DOHH2 (cell line): ENCODE data around the gene TM2D3.

Experiments used
- H3F3A ChIP-seq: fragments of 200-600 bp; sonication (generic), shearing (Covaris generic); 2 replicates; pipeline ENCODE4 v1.6.0; 2016; ENCODE audit warnings: antibody characterized with exemption, mild to moderate bottlenecking; ENCODE audit not compliant: control insufficient read depth, insufficient read depth
- H3K27ac ChIP-seq: fragments of 200-600 bp; sonication (generic); 2 replicates; pipeline ENCODE4 v1.5.1; 2014; ENCODE audit warnings: low read depth, mild to moderate bottlenecking, low read length, moderate library complexity
- H3K27me3 ChIP-seq: fragments of 200-600 bp; sonication (generic); 2 replicates; pipeline ENCODE4 v1.6.1; 2014; ENCODE audit warnings: mild to moderate bottlenecking, low read length, mixed read lengths; ENCODE audit not compliant: control insufficient read depth
- H3K36me3 ChIP-seq: fragments of 200-600 bp; sonication (generic); 2 replicates; pipeline ENCODE4 v1.6.1; 2014; ENCODE audit warnings: mild to moderate bottlenecking, low read length, moderate library complexity, mixed read lengths; ENCODE audit not compliant: control insufficient read depth
- H3K4me1 ChIP-seq: fragments of 200-600 bp; sonication (generic); 2 replicates; pipeline ENCODE4 v1.6.1; 2014; ENCODE audit warnings: mild to moderate bottlenecking, low read length, mixed read lengths; ENCODE audit not compliant: control insufficient read depth
- H3K4me2 ChIP-seq: fragments of 200-600 bp; sonication (generic); 2 replicates; pipeline ENCODE4 v1.6.0; 2014; ENCODE audit warnings: mild to moderate bottlenecking, low read length, moderate library complexity
- H3K4me3 ChIP-seq: fragments of 200-600 bp; sonication (generic); 2 replicates; pipeline ENCODE4 v1.5.1; 2014; ENCODE audit warnings: mild to moderate bottlenecking, low read length, mixed read lengths
- H3K79me2 ChIP-seq: fragments of 200-600 bp; sonication (generic); 2 replicates; pipeline ENCODE4 v1.6.1; 2014; ENCODE audit warnings: mild to moderate bottlenecking, low read length, mixed read lengths; ENCODE audit not compliant: control insufficient read depth
- H3K9me2 ChIP-seq: fragments of 200-600 bp; sonication (generic); replicated peaks from 2 replicates; pipeline ENCODE4 v1.6.1; 2014; ENCODE audit warnings: mild to moderate bottlenecking, low read length, mixed read lengths; ENCODE audit not compliant: control insufficient read depth
- H3K9me3 ChIP-seq: fragments of 200-600 bp; sonication (generic); 2 replicates; pipeline ENCODE4 v1.6.1; 2014; ENCODE audit warnings: antibody characterized with exemption, low read length, mixed read lengths; ENCODE audit not compliant: control insufficient read depth, insufficient read depth
- H4K20me1 ChIP-seq: fragments of 200-600 bp; sonication (generic); 2 replicates; pipeline ENCODE4 v1.6.0; 2014; ENCODE audit warnings: low read depth, mild to moderate bottlenecking, antibody characterized with exemption, low read length, moderate library complexity; ENCODE audit not compliant: control insufficient read depth, insufficient read depth
- EZH2phosphoT487 ChIP-seq: fragments of 200-600 bp; sonication (generic); IDR thresholded peaks from 2 replicates; pipeline ENCODE4 v1.6.1; 2017; ENCODE audit warnings: borderline replicate concordance, mild to moderate bottlenecking, antibody characterized with exemption, low read length, moderate library complexity, mixed read lengths
- TF ChIP-seq, protein P1 (sequence below): fragments of 200-600 bp; sonication (generic); IDR thresholded peaks from one replicate; pipeline ENCODE4 v1.5.1; 2014; ENCODE audit warnings: antibody characterized with exemption, mild to moderate bottlenecking, low read depth, low read length; ENCODE audit not compliant: poor library complexity, severe bottlenecking

The TM2D3 gene

DNA sequence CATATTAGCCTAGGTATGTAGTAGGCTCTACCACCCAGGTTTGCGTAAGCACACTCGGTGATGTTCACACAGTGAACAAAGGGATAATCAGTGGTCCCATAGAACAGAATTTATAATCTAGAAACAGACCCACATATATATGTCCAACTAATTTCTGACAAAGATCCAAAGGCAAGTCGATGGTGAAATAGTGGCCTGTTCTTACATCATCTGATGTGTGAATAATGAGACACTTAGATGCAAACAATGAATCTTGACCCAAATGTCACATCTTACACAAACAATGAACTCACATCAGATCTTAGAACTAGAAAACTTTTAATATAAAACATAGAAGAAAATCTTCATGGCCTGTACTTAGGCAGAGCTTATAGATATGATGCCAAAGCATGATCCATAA lies 17.6 kb upstream of the TM2D3 start:
- no peak overlapping the region for H3K27ac ChIP-seq
- H3F3A ChIP-seq = no peaks in the 10 kb centered on the region
- H3K79me2 ChIP-seq = no peaks in the 10 kb centered on the region
- H3K4me2 ChIP-seq = no peak overlapping the region
- H3K36me3 ChIP-seq = peaks cover 3% of the 10 kb centered on the region; the same call in 1 of the 2 replicates
- H3K4me3 ChIP-seq = no peak overlapping the region
- no peaks in the 10 kb centered on the region for H4K20me1 ChIP-seq
- TF ChIP-seq, protein P1, sequence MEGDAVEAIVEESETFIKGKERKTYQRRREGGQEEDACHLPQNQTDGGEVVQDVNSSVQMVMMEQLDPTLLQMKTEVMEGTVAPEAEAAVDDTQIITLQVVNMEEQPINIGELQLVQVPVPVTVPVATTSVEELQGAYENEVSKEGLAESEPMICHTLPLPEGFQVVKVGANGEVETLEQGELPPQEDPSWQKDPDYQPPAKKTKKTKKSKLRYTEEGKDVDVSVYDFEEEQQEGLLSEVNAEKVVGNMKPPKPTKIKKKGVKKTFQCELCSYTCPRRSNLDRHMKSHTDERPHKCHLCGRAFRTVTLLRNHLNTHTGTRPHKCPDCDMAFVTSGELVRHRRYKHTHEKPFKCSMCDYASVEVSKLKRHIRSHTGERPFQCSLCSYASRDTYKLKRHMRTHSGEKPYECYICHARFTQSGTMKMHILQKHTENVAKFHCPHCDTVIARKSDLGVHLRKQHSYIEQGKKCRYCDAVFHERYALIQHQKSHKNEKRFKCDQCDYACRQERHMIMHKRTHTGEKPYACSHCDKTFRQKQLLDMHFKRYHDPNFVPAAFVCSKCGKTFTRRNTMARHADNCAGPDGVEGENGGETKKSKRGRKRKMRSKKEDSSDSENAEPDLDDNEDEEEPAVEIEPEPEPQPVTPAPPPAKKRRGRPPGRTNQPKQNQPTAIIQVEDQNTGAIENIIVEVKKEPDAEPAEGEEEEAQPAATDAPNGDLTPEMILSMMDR = no peak
- no peak for TF ChIP-seq EZH2phosphoT487
- no peaks in the 10 kb centered on the region for H3K9me3 ChIP-seq
- no peaks in the 10 kb centered on the region for H3K9me2 ChIP-seq
- no peaks in the 10 kb centered on the region for H3K27me3 ChIP-seq
- no peaks in the 10 kb centered on the region for H3K4me1 ChIP-seq

GRCh38 chr15:101667881-101668280 lies 15.7 kb upstream of the TM2D3 start:
- H3K36me3 ChIP-seq = no peaks in the 10 kb centered on the region
- H3K27ac ChIP-seq = no peak overlapping the region
- no peaks in the 10 kb centered on the region for H3K9me2 ChIP-seq
- no peaks in the 10 kb centered on the region for H3K79me2 ChIP-seq
- no peak overlapping the region for H3K4me2 ChIP-seq
- no peaks in the 10 kb centered on the region for H3K9me3 ChIP-seq
- H3K4me3 ChIP-seq = no peak overlapping the region
- H4K20me1 ChIP-seq = no peaks in the 10 kb centered on the region
- no peaks in the 10 kb centered on the region for H3K4me1 ChIP-seq
- TF ChIP-seq, protein P1 = no peak
- no peaks in the 10 kb centered on the region for H3F3A ChIP-seq
- no peaks in the 10 kb centered on the region for H3K27me3 ChIP-seq

GRCh38 chr15:101664303-101664913 lies 12.2 kb upstream of the TM2D3 start:
- Histone ChIP-seq H3K79me2 (no peaks in the 10 kb centered on the region), H3K4me3 (no peak overlapping the region), H3K9me2 (no peaks in the 10 kb centered on the region), H3F3A (no peaks in the 10 kb centered on the region), H3K4me1 (no peaks in the 10 kb centered on the region), H3K9me3 (no peaks in the 10 kb centered on the region), H3K36me3 (no peaks in the 10 kb centered on the region), H4K20me1 (no peaks in the 10 kb centered on the region), H3K4me2 (no peak overlapping the region), H3K27me3 (no peaks in the 10 kb centered on the region), H3K27ac (no peak overlapping the region)
- TF ChIP-seq EZH2phosphoT487 = no peak
- TF ChIP-seq, protein P1 = peak; percentile 14
